HG02970 (cell line): ENCODE measurements around the gene KATNB1.
"Not testable (repeated sequence)": the region's sequence is repeated elsewhere in the genome, so short reads cannot be mapped to it uniquely, and the experiment has no call there.

ENCODE experiments used
- ATAC-seq: cut with Tn5 transposase; IDR thresholded peaks from one replicate; pipeline ENCODE4 v1.9.1; 2021; ENCODE audit warnings: mild to moderate bottlenecking, moderate library complexity, moderate number of reproducible peaks; ENCODE audit not compliant: unreplicated experiment, low FRiP score

Gene KATNB1

GRCh38 chr16:57741660-57742191 lies 6.2 kb downstream of the KATNB1 start:
- ATAC-seq = no peak

- ATAC-seq = no peak
These were observed 7.0 kb downstream of the KATNB1 start for GRCh38 chr16:57742543-57742942.

GRCh38 chr16:57743458-57743857 lies 7.9 kb downstream of the KATNB1 start:
- no peak for ATAC-seq

- no peak for ATAC-seq
These were observed 8.5 kb downstream of the KATNB1 start for GRCh38 chr16:57743886-57744641.

- ATAC-seq = no peak
These were observed 9.0 kb downstream of the KATNB1 start for GRCh38 chr16:57744642-57744903.

GRCh38 chr16:57745768-57746167 lies 10.2 kb downstream of the KATNB1 start:
- ATAC-seq = no peak

- ATAC-seq = not testable (repeated sequence)
These were observed 10.7 kb downstream of the KATNB1 start for GRCh38 chr16:57746316-57746715.

GRCh38 chr16:57747091-57747490 lies 11.5 kb downstream of the KATNB1 start:
- ATAC-seq = no peak

- ATAC-seq = no peak
These were observed 11.9 kb downstream of the KATNB1 start for GRCh38 chr16:57747496-57747895.

GRCh38 chr16:57747996-57748395 lies 12.4 kb downstream of the KATNB1 start:
- ATAC-seq = no peak

GRCh38 chr16:57748596-57748995 lies 13.0 kb downstream of the KATNB1 start:
- no peak for ATAC-seq

- no peak for ATAC-seq
These were observed 13.6 kb downstream of the KATNB1 start for GRCh38 chr16:57749101-57749692.

GRCh38 chr16:57749856-57750452 lies 14.4 kb downstream of the KATNB1 start:
- no peak for ATAC-seq

- ATAC-seq = no peak
These were observed 15.4 kb downstream of the KATNB1 start for GRCh38 chr16:57750796-57751538.

- no peak for ATAC-seq
These were observed 16.1 kb downstream of the KATNB1 start for GRCh38 chr16:57751539-57752202.

GRCh38 chr16:57752203-57752580 lies 16.6 kb downstream of the KATNB1 start:
- ATAC-seq = no peak

- ATAC-seq = no peak
These were observed 17.2 kb downstream of the KATNB1 start for GRCh38 chr16:57752581-57753447.

- ATAC-seq = no peak
These were observed 18.1 kb downstream of the KATNB1 start for GRCh38 chr16:57753448-57754353.
